Stimulated activated CD4-positive, alpha-beta T cell treated with anti-CD3 and anti-CD28 coated beads, Interleukin-2, amount 100 ng/mL, for 24 hours (primary cell): ENCODE results near the gene CYP26B1.

ENCODE experiments used
- DNase-seq, 2 donors: peaks; one replicate each; pipeline ENCODE4 v3.0.0-alpha.2; 2020

Gene CYP26B1

GRCh38 chr2:72128059-72128842 lies 19.4 kb downstream of the CYP26B1 start:
- peak in 1 of 2 donors; percentile 4 for DNase-seq

- peak in 1 of 2 donors; percentile 4 for DNase-seq
These were observed 20.1 kb downstream of the CYP26B1 start for GRCh38 chr2:72127401-72128058.

- DNase-seq = peak in 1 of 2 donors; percentile 8
These were observed 21.2 kb downstream of the CYP26B1 start for GRCh38 chr2:72126186-72127100.

- no peak for DNase-seq
These were observed 23.3 kb downstream of the CYP26B1 start for GRCh38 chr2:72124376-72124775.

- no peak for DNase-seq
These were observed 26.5 kb downstream of the CYP26B1 start for GRCh38 chr2:72121153-72121552.

- no peak for DNase-seq
These were observed 28.7 kb downstream of the CYP26B1 start for GRCh38 chr2:72118951-72119350.

GRCh38 chr2:72118386-72118785 lies 29.3 kb downstream of the CYP26B1 start:
- no peak for DNase-seq

GRCh38 chr2:72117718-72118117 lies 29.9 kb downstream of the CYP26B1 start:
- DNase-seq = no peak

- no peak for DNase-seq
These were observed 30.6 kb downstream of the CYP26B1 start for GRCh38 chr2:72117029-72117428.

GRCh38 chr2:72116081-72116533 lies 31.6 kb downstream of the CYP26B1 start:
- DNase-seq = peak in 1 of 2 donors; percentile 5

- DNase-seq = peak in 1 of 2 donors; percentile 6
These were observed 32.3 kb downstream of the CYP26B1 start for GRCh38 chr2:72115110-72116080.

- DNase-seq = no peak
These were observed 33.0 kb downstream of the CYP26B1 start for GRCh38 chr2:72114693-72115051.

GRCh38 chr2:72113847-72114692 lies 33.6 kb downstream of the CYP26B1 start:
- no peak for DNase-seq

GRCh38 chr2:72112981-72113846 lies 34.4 kb downstream of the CYP26B1 start:
- no peak for DNase-seq

GRCh38 chr2:72112401-72112800 lies 35.3 kb downstream of the CYP26B1 start:
- no peak for DNase-seq

GRCh38 chr2:72111061-72111460 lies 36.6 kb downstream of the CYP26B1 start:
- no peak for DNase-seq

GRCh38 chr2:72109904-72110303 lies 37.8 kb downstream of the CYP26B1 start:
- DNase-seq = no peak

GRCh38 chr2:72109291-72109690 lies 38.4 kb downstream of the CYP26B1 start:
- DNase-seq = no peak

GRCh38 chr2:72108121-72108520 lies 39.5 kb downstream of the CYP26B1 start:
- no peak for DNase-seq

- no peak for DNase-seq
These were observed 40.7 kb downstream of the CYP26B1 start for GRCh38 chr2:72106978-72107377.
